Activated CD8-positive, alpha-beta memory T cell treated with anti-CD3 and anti-CD28 coated beads, Interleukin-2, amount 50 U/mL, for 24 hours (primary cell): ENCODE measurements around the gene BLVRB.
"Not testable (repeated sequence)": the region's sequence is repeated elsewhere in the genome, so short reads cannot be mapped to it uniquely, and the experiment has no call there.

Source experiments
- DNase-seq: peaks from one replicate; pipeline ENCODE4 v3.0.0-alpha.2; 2020; ENCODE audit errors: extremely low read depth

BLVRB gene

DNA sequence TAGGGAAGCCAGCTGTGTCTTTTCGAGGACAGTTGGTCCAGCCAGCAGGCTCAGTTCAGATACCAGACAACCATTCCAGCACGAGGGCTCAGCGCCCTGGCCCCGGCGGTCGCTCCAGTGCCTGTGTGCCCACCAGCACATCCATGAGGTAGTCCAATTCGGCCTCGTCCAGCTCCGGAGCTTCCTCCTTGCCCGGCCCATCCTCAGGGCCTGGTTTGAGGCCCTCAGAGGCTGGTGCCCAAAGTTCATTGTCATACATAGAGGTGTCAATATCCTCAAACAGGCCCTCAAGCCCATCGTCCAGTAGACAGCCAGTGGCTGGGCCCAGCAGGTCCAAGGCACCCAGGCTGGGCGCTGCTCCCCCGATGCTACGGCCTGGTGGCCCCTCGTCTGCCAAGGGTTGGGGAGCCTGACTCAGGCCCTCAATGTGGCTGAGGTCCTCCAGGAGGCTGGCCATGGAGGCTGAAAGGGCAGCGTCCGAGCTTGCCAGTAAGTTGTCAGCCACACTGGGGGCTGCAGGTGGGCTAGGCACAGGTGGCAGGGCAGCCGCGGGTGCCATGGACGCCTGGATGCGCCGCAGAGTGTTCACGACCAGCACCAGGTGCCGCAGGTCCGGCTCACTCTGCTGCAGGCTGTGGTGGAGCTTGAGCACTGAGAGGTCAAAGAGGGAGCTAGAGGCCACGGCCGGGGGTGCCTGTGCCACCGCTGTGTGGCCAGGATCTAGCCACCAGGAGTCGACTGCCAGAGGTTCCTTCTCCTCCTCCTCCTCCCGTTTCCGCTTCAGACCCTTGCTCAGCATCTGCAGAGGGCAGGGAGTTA lies 42.6 kb downstream of the BLVRB start:
- DNase-seq, result no peak

DNA sequence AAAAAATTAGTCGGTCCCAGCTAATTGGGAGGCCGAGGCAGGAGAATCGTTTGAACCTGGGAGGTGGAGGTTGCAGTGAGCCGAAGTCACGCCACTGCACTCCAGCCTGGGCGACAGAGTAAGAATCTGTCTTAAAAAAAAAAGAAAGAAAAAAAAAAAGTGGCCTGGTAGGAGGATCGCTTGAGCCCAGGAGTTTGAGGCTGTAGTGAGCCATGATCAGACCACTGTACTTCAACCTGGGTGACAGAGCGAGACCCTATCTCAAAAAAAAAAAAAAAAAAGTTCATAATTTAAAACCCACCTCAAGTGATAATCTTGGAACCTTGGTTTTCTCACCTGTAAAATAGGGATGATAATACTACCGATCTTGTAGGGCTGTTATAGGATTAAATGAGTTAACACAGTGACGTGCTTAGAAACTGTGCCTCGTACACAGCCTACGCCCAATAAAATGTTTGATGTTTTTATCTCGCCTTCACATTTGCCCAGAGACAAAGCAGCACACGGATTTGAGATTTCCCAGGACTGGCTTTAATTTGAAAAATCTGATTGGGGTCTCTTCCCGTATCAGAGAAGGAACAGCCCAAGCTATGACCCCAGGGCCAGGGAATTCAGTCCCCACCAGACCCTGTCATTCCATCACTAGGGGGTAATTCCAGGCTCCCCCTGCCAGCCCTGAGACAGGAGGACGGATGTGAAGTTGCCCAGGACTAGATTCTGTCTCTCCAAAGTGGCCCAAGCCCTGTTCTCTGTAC lies 43.4 kb downstream of the BLVRB start:
- no peak for DNase-seq

DNA sequence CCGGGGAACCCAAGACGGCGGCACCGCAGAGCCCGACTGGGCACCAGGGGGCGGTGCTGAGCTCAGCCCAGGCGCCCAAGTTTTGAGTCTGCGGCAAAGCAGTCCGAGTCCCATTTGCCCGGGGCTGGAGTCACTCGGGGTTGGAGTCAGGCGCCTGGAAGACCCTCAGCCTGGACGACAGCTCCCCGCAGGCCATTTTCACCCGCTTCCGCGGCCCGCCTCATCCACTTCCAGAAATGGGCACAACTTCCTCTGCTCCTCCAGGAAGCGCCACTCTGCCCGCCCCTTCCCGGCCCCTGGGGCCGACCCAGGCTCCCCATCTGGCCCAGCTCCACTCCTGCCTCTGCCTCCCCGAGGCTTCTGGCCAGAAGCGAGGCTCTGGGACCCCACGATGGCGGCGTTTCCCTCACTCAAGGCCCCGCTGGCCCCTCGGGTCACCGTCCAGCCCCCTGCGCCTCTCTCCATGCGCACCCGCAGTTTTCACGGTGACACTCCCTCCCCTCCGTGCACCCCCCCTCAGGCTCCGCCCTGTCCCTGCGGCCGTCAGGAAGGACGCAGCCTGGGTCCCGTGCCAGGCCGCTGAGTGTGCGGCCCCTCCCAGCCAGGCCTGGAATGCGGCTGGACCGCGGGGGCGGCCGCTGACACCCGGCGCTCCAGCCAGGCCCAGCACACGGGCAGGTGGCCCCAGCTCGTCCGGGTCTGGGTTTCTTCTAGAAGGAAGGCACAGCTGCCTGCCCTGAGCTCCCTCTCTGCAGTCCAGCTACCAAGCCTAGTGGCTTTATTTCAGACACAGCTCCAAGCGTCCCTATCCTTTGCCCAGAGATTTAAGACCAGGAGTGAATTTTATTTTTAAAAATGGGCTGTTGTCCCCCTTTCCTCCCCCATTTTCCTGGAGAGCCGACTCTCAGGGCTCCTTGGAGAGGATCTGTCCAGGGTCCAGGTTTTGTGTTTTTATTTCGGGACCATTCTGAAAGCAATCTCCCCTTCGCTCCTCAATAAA lies 44.5 kb downstream of the BLVRB start:
- DNase-seq, result peak; percentile 36

DNA sequence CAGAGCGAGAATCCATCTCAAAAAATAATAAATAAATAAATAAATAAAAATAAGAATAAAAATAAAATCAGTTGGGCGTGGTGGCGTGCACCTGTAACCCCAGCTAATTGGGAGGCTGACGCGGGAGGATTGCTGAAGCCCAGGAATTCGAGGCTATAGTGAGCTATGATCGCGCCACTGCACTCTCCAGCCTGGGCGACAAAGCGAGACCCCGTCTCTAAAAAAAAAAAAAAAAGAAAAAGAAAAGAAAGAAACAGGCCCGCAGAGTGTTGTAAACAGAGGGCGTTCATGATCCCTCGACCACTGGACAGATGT lies 45.1 kb downstream of the BLVRB start:
- DNase-seq, result no peak

DNA sequence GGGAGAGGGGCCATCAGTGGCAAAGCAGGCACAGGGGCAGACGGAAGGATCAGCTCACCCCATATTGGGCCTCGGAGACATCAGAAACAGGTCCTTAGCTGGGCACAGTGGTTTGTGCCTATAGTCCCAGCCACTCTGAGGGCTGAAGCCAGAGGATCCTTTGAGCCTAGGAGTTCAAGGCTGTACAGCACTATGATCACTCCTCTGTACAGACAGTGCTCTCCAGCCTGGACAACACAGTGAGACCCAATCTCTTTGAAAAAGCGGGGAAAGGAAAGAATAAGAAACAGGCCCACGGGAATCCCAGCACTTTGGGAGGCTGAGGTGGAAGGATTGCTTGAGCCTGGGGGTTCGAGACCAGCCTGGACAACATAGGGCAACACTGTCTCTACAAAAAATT lies 45.8 kb downstream of the BLVRB start:
- no peak for DNase-seq

DNA sequence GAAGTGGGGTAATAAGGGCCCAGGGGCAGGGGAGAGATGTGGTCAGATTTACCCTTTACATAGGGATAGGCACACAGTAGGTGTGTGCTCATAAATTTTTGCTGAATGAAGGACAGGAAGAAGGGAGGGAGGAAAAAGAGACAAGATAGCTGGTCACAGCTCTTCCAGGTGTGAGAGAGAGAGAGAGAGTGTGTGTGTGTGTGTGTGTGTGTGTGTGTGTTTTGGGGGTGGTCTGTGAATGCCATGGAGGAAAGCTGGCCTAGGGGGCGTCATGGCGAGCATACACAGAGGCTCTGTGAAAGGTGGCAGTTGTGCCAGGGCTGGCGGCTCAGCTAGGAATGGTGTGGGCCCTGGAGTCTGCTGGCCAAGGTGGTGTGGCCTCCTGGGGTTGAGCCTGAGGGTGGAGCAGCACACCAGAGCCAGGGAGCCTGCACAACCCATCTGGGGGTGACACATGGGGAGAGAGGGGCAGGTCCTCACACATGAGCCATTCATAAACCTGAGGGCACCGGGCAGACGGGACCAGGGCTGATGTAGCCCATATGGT lies 46.4 kb downstream of the BLVRB start:
- no peak for DNase-seq

DNA sequence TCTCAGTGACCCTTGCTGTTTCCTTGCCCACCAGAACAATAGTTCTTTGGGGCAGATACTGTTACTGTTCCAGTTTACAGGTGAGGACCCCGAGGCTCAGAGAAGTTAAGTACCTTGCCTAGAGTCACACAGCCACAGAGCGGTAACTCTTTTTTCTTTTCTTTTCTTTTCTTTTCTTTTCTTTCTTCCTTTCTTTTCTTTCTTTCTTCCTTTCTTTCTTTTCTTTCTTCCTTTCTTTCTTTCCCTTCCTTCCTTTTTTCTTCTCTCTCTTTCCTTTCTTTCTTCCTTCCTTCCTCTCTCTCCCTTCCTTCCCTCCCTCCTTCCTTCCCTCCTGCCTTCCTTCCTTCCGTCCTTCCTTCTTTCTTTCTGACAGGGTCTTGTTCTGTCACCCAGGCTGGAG lies 47.5 kb downstream of the BLVRB start:
- DNase-seq, result no peak

DNA sequence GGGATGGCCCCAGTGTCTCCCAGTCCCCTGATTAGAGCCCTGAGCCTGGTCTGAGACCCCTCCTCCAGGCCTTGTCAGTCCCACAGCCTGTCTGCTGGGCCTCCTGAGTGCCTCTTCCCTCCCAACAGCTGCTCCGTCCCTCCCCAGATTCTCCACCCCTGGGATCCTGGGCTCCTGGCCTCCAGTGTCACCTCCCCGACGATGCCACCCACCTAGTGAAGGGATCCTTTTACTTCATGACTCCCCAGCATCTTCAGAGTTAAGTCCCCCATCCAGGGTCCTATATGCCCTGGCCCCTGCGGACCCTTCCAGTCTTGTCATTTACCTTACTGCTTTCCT lies 47.9 kb downstream of the BLVRB start:
- no peak for DNase-seq

DNA sequence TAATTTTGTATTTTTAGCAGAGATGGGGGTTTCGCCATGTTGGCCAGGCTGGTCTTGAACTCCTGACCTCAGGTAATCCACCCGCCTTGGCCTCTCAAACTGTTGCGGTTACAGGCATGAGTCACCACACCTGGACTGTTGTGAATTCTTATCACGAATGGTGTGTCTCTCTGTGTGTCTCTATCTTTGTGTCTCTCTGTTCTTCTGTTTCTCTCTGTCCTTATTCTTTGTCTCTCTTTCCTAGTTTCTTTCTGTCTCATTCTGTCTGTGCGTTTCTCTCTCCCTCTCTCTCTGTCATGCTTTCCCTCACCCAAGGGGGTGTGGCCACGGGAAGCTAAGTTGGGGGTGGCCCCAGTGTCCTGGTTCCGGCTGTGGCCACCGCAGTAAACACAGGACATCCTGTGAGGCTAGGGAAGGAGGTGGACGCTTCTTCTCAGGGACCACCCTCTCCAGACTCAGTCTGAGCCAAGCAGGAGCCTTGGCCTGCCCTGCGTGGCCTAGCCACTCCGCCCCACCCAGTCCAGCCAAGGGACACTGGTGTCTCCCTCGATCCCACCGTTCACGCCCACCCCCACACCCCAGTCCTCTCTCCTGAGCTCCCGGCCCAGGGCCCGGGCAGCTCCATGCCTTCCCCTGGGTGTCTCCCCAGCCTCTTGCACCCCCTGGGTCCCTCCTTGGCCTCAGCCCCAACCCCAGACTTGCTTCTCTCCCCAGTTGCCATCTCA lies 48.5 kb downstream of the BLVRB start:
- no peak for DNase-seq

DNA sequence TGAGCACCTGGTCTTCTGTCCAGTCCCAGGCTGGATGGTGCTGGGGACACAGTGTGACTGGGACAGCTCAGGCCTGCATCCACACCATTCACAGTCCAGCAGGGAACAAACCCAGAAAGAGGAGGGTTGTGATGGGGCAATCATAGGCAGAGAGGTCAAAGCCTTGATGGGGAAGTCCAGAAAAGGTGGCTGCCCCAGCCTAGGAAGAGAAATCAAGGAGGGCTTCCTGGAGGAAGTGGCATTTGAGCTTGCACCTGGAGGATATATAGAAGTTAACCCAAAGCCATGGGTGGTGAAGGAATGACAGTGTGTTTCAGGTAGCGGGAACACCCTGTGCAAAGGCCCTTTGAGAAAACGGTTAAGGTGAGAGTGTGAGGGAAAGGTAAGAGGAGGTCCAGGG lies 49.8 kb downstream of the BLVRB start:
- DNase-seq, result no peak

DNA sequence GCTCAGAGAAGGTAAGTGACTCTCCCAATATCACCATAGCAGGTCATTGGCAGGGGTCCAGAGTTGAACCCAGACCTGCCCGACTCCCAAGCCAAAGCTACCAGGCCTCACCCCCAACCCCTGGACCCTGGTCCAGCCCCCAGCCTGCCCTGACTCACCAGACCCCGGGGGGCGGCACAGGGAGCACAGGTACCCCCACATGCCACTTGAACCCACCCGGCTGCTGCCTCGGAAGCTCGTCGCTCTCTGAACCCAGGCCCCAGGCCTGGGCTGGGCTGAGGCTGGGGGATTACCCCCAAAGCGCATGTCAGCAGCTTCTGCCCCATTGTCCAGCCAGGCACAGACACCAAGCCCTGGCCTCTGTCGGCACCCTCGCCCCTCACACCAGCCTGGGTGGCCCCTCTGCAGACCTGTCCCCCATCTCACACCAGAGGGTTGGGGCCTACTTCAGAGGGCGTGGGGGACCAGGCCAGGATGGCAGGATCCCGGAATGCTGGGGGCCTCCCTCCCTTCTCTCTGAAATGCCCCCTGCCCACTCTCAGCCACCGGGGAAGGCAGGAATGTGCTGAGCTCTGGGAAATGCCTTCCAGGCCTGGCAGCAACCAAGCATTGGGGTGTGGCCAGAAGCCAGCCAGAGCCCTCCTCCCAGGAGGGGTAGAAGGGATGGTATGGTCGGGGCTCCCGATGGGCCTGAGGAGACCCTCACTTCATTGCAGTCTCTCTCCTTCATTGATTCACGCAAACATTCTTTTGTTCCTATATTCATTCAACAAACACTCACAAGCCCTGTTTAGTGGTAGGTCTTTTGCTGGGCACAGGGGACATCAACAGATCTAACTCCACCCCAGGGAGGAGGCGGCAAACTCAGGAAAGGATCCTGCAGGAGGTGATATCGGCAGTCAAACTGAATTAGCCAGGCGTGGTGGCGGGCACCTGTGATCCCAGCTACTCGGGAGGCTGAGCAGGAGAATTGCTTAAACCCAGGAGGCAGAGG lies 50.7 kb downstream of the BLVRB start:
- DNase-seq, result no peak

DNA sequence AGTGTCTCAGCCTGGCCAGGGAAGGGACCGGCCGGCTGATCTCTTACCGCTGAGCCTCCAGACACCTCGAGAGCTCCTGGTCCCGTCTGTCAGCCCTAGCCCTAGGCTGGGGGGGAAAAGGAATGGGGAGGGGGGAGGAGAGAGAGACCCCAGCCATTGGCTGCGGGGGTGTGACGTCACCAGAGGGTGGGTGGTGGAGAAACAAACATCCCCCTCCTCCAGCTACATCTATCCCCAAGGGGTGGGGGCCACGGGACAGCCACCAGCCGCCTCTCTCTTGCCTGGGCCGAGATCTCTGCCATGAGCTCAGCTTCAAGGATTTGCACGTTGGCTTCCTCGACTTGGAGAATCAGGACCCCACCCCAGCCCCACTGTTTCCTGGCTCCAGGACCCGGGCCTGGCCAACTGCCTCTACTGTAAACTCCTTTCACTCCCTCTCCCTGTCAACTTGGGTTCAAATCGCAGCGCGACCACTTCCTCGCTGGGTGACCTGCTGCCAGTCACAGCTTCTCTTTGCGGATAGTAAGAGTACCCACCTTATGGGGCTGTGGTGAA lies 52.2 kb downstream of the BLVRB start, which contains the start of gene PRX:
TSS of gene PRX (minus strand) at position 88 of the 555 bp plus-strand sequence. CDS start 5,446 bp downstream, outside the sequence.
- no peak for DNase-seq

DNA sequence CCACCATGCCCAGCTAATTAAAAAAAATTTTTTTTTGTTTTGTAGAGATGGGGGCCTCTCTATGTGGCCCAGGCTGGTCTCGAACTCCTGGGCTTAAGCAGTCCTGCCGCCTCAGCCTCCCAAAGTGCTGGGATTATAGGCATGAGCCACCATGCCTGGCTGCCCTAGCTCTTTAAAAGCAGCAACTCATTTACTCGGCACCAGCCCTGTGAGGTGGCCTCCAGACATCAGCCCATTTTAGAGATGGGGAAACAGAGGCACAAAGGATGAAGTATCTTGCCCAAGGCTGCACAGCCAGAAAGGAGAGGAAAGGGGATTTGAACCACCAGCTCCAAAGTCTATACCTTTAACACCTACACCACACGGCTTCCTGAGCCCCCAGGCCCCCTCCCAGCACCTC lies 52.7 kb downstream of the BLVRB start:
- no peak for DNase-seq

DNA sequence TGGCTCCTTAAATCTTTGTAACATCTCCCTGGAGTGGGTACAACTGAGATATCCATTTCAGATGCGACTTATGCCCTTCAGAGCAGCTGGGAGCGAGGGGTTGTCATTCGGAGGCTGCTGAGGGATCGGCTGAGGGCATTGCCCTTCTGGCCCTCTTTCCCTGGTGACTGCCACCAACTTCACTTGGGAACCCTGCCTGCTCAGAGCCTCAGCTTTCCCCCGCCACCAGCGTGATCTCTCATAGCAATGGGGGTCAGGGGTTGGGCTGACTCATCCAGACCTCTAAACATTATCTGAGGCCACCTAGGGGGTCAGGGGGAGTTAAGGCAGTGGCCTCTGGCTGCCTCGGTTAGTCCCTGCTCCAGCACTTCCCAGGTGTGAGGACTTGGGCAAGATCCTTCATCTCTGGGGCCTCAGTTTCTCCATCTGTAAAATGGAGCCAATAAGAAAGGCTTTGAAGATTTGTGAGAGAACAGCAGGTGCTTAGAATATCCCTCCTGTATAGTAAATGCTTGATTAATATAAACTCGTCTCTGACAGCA lies 53.5 kb downstream of the BLVRB start:
- DNase-seq, result no peak

DNA sequence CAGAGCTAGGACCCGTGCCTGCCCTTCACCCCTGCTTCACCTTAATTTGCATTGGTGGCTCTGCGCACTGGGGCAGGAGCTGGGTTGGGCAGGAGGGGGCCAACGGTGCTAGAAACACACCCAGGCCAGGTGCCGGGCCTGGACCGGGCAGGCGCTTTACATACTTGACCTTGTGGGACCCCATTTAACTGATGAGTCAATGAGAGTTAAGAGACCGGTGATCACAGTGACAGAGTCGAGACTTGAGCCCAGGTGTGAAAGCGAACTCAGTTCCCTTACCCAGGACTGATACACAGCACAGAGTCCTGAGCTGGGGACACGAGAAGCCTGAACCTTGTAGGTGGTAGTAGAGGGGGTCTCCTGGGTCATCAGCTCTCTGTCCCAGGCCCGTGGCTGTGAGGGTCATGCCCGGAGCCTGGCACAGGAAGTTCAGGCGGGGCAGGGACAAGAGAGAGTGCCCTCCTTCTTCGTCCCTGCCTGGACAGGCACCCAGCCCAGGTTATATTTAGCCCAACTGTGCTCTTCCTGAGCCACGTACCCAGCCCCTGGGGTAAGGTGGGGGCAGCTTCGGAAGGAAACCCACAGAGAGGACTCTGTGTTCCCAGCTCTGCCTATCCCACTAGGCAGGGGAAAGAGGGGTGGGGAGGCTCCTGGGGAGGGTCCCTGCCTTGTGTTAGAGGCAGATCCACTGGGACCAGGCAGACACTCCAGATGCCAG lies 54.3 kb downstream of the BLVRB start:
- DNase-seq, result no peak

DNA sequence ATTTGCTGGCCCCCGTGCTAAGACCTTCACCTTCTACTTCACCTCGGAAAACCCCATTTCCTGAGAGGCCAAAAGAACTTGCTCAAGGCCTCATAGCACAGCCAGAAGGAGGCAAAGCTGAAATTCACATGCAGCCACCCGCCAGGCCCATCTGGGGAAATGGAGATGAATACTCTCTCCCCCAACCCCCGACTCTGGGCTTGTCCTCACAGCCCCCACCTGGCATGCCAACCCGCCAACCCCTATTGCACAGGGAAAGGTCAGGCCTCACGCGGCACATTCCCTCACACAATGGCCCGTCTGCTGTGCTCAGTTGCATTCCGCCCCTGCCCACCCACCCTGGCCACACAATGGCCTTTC lies 55.5 kb downstream of the BLVRB start:
- DNase-seq, result no peak

DNA sequence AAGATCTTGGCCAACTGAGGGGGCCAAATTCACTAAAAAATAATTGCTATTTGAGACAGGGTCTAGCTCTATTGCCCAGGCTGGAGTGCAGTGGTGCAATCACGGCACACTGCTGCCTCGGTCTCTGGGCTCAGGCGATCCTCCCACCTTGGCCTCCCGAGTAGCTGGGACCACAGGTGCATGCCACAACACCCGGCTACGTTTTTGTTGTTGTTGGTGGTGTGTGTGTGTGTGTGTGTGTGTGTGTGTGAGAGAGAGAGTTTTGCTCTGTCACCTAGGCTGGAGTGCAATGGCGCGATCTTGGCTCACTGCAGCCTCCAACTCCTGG lies 57.0 kb downstream of the BLVRB start:
- not testable (repeated sequence) for DNase-seq

DNA sequence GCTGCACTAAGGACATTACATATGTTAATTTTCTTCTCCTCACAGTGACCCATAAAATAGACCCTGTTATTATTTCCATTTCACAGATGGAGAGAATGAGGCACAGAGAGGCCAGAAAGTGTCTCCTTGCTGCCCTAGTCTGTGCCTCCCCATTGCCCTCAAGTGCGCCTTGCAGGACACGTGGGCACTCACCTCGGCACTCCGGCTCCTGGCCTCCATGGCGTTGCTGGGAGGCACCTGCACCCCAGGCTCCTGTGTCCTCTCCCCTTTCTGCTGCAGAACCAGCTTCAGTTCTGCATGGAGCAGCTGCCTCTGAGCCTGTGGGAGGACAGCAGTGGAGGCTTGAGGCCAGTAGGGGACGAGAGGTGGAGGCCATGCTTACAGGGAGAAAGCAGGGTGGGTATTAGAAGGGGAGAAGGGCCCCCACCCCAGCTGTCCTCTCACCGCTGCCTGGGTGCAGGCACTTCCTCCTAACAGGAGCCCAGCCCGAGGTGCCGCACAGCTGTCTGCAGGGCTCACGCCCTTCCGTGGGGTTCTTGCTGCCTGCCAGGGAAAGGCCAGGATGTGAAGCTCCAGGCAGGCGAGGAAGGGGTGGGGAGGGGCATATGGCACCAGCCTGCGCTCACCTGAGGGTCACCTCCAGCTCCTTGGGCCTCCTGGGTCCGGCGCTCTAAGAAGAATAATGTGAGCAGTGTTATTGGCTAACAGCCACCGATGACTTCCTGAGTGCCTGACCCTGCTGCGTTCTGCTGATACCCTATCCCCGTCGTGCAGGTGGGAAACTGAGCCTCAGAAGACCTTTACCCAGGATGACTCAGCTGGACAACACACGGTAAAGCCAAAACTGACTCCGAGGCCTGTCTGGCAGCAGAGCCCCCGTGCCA lies 57.6 kb downstream of the BLVRB start:
- no peak for DNase-seq
